Ramos (cell line): Measurements from ENCODE around the gene FOXN4.

ENCODE experiments used
- in situ Hi-C: fragments of 300-500 bp; cut with MboI; formaldehyde crosslinking; loops from one replicate; pipeline ENCODE4 v1.14.3; 2022; ENCODE audit warnings: low sequenced_read_pairs; ENCODE audit not compliant: unreplicated experiment

The FOXN4 gene

GRCh38 chr12:109287181-109287580, 21.9 kb downstream of the FOXN4 start:
- in situ Hi-C loops = no loop called here

DNA sequence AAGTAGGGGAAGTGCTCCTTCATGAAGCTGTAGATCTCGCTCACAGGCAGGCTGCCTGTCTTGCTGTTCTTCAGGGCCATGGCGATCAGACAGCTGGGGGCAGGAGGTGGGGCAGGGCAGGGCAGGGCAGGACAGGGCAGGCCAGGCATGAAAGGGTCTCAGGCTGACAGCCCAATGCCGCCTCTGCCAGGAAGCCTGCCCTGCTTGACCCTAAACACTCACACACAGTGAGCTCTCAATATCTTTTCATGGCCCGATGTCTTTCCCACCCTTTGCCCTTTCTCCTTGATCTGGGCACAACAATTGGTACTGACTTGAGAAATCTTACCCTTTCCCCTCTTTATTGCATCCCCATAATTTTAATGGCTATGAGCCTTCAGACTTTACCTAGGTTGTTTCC, 22.4 kb downstream of the FOXN4 start:
- in situ Hi-C loops = no loop called here

- in situ Hi-C loops = no loop called here
Measured at GRCh38 chr12:109286252-109286651, 22.8 kb downstream of the FOXN4 start.

GRCh38 chr12:109284392-109284791, 24.7 kb downstream of the FOXN4 start:
- in situ Hi-C loops = no loop called here

- in situ Hi-C loops = no loop called here
Measured at GRCh38 chr12:109281452-109281851, 27.6 kb downstream of the FOXN4 start.

- in situ Hi-C loops = no loop called here
Measured at GRCh38 chr12:109279525-109279924, 29.6 kb downstream of the FOXN4 start.

- in situ Hi-C loops = no loop called here
Measured at GRCh38 chr12:109278912-109279311, 30.2 kb downstream of the FOXN4 start.

DNA sequence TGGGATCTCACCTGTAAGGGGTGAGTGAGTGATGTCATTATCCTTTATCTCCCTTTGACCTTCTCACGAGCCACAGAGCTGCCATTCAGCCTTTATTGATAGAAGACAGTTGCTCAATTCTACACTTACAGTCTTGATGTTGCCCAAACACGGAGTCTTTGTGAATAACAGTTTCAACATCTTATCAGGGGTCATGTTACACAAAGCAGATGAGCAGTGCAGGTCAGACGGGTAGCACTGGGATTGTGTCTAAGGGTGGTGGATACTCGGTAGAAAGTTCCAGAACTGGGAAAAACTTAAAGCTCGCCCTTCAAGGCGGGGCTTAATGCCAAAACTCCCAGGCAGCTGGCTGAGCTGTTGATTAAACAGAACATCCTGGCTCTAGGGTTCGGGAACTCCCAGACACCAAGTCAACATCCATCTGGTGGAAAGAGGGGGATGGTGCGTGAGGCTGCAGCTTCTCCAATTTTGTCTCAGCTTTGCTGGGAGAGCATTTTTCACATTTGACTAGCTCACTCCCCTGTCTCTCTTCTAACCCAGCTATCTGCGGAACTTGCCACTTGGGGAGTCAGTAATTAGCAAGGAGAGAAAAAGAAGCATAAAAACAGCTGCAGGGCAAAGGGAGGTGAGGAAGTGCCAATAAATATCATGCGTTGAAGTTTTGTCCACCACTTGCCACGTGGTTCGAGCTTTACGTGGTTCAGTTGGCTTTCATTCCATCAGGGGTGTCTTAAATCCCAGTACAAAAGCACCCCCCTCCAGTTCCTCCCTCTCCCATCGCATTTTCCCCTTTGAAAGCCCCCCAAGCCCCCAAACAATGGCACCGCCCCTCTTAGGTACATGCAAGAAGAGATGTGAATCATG, 31.0 kb downstream of the FOXN4 start:
- in situ Hi-C loops = no loop called here

DNA sequence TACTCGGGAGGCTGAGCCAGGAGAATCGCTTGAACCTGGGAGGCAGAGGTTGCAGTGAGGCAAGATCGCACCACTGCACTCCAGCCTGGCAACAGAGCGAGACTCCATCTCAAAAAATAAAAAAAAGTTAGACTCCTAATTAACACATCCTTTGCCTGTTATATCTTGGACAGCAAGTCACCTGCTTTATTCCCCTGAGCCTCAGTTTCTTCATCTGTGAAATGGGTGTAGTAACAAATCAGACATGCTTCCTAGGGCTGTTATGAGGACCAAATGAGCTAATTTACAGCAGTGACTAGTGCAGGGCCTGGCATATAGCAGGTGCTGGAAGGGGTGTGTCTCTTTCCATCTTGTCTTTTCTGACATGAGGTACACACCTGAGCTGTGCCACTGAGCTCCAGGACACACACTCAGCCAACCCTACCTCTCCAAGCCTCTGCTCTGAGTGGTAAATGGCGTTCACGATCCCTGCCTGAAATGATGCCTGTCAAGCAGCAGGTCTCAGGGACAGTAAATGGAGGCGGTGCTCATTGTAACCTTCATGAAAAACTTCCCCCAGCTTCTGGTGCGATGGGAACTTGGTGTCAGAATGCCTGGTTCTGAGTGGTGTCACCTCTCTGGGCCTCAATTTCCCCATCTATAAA, 31.7 kb downstream of the FOXN4 start:
- in situ Hi-C loops = no loop called here

GRCh38 chr12:109276160-109276559, 32.9 kb downstream of the FOXN4 start:
- in situ Hi-C loops = no loop called here

DNA sequence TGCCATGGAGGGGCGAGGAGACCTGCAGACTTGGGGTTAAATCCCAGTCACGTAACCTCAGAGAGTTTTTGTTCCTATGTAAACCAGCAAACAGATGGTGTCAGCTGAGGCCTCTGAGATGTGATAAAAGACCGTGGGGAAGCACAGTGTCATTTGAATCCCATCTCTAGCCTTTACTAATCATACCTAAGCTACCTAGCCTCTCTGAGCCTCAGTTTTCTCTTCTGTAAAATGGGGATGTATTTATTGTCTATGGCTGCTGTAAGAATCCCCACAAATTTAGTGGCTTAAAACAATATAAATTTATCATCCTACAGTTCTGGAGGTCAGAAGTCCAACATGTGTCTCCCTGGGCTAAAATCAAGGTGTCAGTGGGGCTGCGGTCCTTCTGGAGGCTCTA, 33.9 kb downstream of the FOXN4 start:
- in situ Hi-C loops = no loop called here

GRCh38 chr12:109274381-109274780, 34.7 kb downstream of the FOXN4 start:
- in situ Hi-C loops = no loop called here

GRCh38 chr12:109273354-109273753, 35.7 kb downstream of the FOXN4 start:
- in situ Hi-C loops = no loop called here

- in situ Hi-C loops = no loop called here
Measured at GRCh38 chr12:109271418-109271817, 37.7 kb downstream of the FOXN4 start.

DNA sequence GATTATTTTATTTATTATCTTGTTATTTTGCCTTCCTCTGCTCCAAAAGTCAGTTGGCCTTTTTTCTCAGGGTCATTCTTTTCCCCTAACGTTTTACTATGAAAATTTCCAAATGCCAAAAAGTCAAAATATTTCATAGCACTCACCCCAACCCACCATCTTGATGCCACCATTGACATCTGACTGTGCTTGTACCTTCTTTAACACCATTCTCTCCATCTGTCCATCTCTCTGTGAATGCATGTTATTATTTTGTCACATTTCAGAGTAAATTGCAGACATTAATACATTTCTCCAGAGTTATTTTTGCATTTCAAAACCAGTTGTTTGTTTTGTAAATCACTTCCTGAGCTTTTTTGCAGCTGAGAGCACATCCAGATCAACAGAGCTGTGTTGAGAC, 38.6 kb downstream of the FOXN4 start:
- in situ Hi-C loops = no loop called here

DNA sequence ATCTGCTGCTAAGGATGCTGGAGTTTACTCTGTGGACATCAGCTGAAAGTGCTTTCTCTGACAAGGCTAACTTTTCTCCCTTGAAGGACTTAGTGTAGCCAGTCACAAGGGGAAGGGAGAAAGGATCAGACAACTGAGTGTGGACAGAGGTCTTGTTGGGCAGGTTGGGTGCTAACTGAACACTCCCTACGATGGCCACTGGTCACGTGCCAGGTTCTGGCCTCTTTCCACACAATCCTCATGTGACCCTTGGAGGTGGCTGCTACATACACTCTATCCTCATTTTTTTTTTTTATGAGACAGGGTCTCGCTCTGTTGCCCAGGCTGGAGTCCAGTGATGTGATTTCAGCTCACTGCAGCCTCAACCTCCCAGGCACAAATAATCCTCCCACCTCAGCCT, 39.7 kb downstream of the FOXN4 start:
- in situ Hi-C loops = no loop called here

- in situ Hi-C loops = no loop called here
Measured at GRCh38 chr12:109268896-109269295, 40.2 kb downstream of the FOXN4 start.

- in situ Hi-C loops = no loop called here
Measured at GRCh38 chr12:109267361-109267760, 41.7 kb downstream of the FOXN4 start.

DNA sequence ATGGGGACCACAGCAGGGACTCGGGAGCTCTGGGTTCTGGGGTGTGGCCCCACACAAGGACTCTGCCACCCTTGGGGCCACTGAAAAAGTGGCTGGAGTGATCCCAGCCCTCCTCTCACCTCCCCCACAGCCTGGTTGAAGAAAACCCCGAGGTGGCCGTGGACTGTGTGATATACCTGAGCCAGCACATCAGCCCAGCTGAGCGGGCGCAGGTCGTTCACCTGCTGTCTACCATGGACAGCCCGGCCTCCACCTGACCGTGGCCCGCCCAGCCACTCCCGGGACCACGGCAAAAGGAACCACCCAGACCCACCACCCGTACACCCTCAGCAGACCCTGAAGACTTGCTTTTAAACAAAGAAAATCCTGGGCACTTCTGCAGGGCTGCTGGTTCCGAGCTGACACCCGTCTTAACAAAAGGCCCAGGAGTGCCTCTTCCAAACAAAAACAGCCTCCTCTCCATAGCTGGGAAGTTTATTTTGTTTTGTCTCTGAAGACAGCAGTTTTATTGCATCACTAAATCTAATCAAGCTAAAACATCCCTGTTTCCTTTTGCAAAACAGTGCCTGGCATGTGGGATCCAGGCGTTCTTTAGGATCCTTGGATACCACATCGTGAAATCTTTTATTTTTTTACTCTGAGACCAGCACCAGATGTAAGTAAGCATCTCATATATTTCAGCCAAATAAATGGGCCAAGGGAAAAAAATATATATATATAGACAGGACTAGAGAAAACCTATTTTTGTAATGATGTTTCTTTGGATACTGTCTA, 42.8 kb downstream of the FOXN4 start:
- in situ Hi-C loops = no loop called here

DNA sequence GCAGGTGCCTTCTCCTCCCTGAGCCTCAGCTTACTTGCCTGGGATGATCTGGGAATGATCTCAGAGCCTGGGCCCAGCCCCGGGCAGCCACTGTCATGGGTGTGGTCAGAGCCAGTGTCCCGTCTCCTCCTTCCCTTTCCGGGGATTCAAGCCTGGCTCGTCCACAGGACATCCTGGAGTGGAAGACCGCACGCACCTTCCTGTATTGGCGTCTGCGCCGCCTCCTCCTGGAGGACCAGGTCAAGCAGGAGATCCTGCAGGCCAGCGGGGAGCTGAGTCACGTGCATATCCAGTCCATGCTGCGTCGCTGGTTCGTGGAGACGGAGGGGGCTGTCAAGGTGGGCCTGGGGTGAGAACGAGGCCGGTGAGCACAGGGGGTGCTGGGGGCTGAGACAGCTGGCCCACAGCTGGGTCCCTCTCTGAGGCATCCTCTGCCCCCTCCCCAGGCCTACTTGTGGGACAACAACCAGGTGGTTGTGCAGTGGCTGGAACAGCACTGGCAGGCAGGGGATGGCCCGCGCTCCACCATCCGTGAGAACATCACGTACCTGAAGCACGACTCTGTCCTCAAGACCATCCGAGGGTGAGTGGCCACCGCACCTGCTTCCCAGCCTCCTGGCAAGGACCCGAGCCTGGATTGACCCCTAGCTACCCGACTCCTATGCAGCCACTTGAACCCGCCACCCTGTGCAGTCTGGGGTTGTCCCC, 44.0 kb downstream of the FOXN4 start:
- in situ Hi-C loops = loop anchor here (5.0 kb wide), 1 partner anchor 127 kb away; no protein-coding TSS in a partner anchor
